ENCODE data around the gene CES2.
A peak's percentile ranks its signal among the peaks of the same experiment; 100 is the strongest.

CES2 gene

GRCh38 chr16:66904428-66904845 is 30.9 kb upstream of the CES2 start:
- Histone ChIP-seq H3K4me1 (ENCODE audit: control insufficient read depth, low read depth, low read length) (no peaks in the 10 kb centered on the region), H3K79me1 (ENCODE audit: low read length) (no peaks in the 10 kb centered on the region), H3K36me3 (ENCODE audit: control insufficient read depth, insufficient read depth, low read length) (no peaks in the 10 kb centered on the region), H3K27me3 (ENCODE audit: insufficient read depth, low read length, poor library complexity) (no peaks in the 10 kb centered on the region), H3K27ac (ENCODE audit: low read depth, low read length) (no peak overlapping the region), H2BK5ac (ENCODE audit: low read length) (no peak overlapping the region), H3K79me2 (ENCODE audit: control insufficient read depth, insufficient read depth, low read length) (no peaks in the 10 kb centered on the region), H3K18ac (ENCODE audit: low read length) (no peak overlapping the region), H4K8ac (ENCODE audit: low read depth, low read length) (no peak overlapping the region), H3K4me3 (ENCODE audit: low read length) (no peak overlapping the region), H3K4me2 (ENCODE audit: low read length) (no peak overlapping the region), H3K23ac (ENCODE audit: low read length) (no peak overlapping the region), H2BK120ac (ENCODE audit: low read depth, low read length) (no peak overlapping the region), H3K9ac (ENCODE audit: low read length) (no peak overlapping the region), H3K4ac (ENCODE audit: low read depth, low read length) (no peak overlapping the region), H3K56ac (ENCODE audit: low read length) (no peak overlapping the region), H2BK15ac (replicated peaks; ENCODE audit: low read depth) (no peak overlapping the region), H4K5ac (ENCODE audit: low read length) (no peak overlapping the region), H2AK5ac (ENCODE audit: low read length) (no peak overlapping the region)
- DNase-seq: no peak
- WGBS (ENCODE audit: extremely low coverage, insufficient coverage, low lambda C conversion rate): no CpG with 5 or more reads among the region's 13 CpGs

DNA sequence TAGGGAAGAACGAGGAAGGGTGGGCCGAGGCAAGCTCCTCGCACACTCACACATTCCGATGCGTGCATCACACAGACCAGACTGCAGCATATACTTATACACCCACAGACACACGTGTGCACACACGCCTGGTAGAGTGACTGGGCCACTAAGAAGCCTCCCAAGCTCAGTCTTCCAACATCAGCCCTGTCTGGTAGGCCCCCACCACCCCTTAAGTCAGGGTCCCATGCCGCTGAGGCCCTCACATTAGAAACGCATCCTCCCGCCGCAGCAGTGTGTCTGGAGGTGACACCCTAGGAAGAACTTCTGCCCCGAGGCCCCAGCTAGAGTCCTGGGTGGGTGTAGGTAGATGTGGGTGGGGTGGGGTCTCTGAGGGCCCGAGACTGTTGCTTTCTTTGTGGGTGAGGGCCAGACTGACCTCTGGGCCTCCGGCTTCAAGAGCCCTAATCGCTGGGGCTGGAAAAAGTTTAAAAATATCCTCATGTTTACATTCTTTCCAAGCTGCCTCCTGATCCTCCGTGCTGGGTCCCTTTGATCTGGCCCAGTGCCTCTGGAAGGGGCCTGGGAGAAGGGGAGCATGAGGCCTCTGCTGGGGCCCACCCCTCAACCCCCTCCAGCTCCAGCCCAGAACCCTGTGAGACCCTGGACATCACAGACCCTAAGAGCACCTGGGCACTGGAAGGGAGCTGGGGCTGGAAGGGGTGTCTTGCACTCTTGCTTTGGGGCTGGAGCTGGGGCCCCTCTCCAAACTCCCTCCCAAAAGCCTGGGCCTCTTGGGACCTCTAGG is 30.3 kb upstream of the CES2 start:
- Histone ChIP-seq H3K9ac (ENCODE audit: low read length) (no peak overlapping the region), H3K27ac (ENCODE audit: low read depth, low read length) (no peak overlapping the region), H3K4me2 (ENCODE audit: low read length) (no peak overlapping the region), H2BK15ac (replicated peaks; ENCODE audit: low read depth) (no peak overlapping the region), H2AK5ac (ENCODE audit: low read length) (no peak overlapping the region), H3K56ac (ENCODE audit: low read length) (no peak overlapping the region), H3K18ac (ENCODE audit: low read length) (no peak overlapping the region), H3K23ac (ENCODE audit: low read length) (no peak overlapping the region), H3K79me2 (ENCODE audit: control insufficient read depth, insufficient read depth, low read length) (no peaks in the 10 kb centered on the region), H3K4ac (ENCODE audit: low read depth, low read length) (no peak overlapping the region), H4K8ac (ENCODE audit: low read depth, low read length) (no peak overlapping the region), H4K5ac (ENCODE audit: low read length) (no peak overlapping the region), H2BK120ac (ENCODE audit: low read depth, low read length) (no peak overlapping the region), H3K4me1 (ENCODE audit: control insufficient read depth, low read depth, low read length) (no peaks in the 10 kb centered on the region), H3K27me3 (ENCODE audit: insufficient read depth, low read length, poor library complexity) (no peaks in the 10 kb centered on the region), H3K36me3 (ENCODE audit: control insufficient read depth, insufficient read depth, low read length) (no peaks in the 10 kb centered on the region), H3K4me3 (ENCODE audit: low read length) (no peak overlapping the region), H3K79me1 (ENCODE audit: low read length) (no peaks in the 10 kb centered on the region), H2BK5ac (ENCODE audit: low read length) (no peak overlapping the region)
- WGBS (ENCODE audit: extremely low coverage, insufficient coverage, low lambda C conversion rate): no CpG with 5 or more reads among the region's 16 CpGs
- no peak for DNase-seq

DNA sequence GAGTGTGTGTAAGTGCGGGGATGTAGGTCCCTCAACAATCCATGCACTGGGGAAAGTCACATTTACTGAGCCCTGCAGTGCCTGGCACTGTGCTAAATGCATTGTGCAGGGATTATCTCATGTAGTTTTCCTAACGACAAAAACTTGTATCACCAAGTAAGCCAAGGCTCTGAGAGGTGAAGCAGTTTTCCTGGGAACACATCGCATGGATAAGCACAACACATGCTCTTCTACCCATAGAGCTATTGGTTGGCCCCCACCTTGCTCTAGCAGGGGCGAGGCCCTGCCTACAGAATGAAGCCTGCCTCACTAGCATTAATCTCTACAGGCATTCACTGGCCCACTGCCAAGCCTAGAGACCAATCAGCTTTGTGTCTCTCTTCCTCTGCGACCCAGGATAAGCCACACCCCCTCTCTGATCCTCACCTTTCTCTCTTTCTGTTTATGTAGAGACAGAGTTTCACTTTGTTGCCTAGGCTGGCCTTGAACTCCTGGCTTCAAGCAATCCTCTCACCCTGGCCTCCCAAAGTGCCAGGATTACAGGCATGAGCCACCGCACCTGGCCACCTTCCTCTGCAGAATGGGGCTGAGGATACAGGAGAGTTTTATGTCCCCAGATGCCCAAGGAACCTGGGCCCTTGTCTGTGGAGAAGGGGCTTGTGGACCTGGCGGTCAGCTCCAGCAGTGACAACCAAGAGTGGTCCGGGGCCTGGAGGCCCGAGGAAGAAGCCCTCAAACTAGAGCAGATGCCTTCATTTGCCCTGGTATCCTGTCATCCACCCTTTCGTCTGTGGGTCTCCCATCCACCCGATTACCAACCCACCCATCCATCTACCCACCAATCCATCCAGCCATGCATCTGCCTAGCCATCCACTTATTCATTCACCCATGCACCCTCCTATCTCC is 29.4 kb upstream of the CES2 start:
- Histone ChIP-seq H2BK5ac (ENCODE audit: low read length) (no peak overlapping the region), H3K56ac (ENCODE audit: low read length) (no peak overlapping the region), H4K8ac (ENCODE audit: low read depth, low read length) (no peak overlapping the region), H3K79me1 (ENCODE audit: low read length) (no peaks in the 10 kb centered on the region), H3K4me1 (ENCODE audit: control insufficient read depth, low read depth, low read length) (no peaks in the 10 kb centered on the region), H3K27me3 (ENCODE audit: insufficient read depth, low read length, poor library complexity) (no peaks in the 10 kb centered on the region), H3K4me2 (ENCODE audit: low read length) (no peak overlapping the region), H2BK15ac (replicated peaks; ENCODE audit: low read depth) (no peak overlapping the region), H3K27ac (ENCODE audit: low read depth, low read length) (no peak overlapping the region), H2BK120ac (ENCODE audit: low read depth, low read length) (no peak overlapping the region), H2AK5ac (ENCODE audit: low read length) (no peak overlapping the region), H3K4me3 (ENCODE audit: low read length) (no peak overlapping the region), H3K4ac (ENCODE audit: low read depth, low read length) (no peak overlapping the region), H4K5ac (ENCODE audit: low read length) (no peak overlapping the region), H3K79me2 (ENCODE audit: control insufficient read depth, insufficient read depth, low read length) (no peaks in the 10 kb centered on the region), H3K18ac (ENCODE audit: low read length) (no peak overlapping the region), H3K36me3 (ENCODE audit: control insufficient read depth, insufficient read depth, low read length) (no peaks in the 10 kb centered on the region), H3K23ac (ENCODE audit: low read length) (no peak overlapping the region), H3K9ac (ENCODE audit: low read length) (no peak overlapping the region)
- no CpG with 5 or more reads among the region's 11 CpGs for WGBS (ENCODE audit: extremely low coverage, insufficient coverage, low lambda C conversion rate)
- DNase-seq: peak; percentile 55

GRCh38 chr16:66906916-66907836 is 28.1 kb upstream of the CES2 start:
- Histone ChIP-seq H3K4me3 (ENCODE audit: low read length) (no peak overlapping the region), H3K27me3 (ENCODE audit: insufficient read depth, low read length, poor library complexity) (no peaks in the 10 kb centered on the region), H2BK5ac (ENCODE audit: low read length) (no peak overlapping the region)

DNA sequence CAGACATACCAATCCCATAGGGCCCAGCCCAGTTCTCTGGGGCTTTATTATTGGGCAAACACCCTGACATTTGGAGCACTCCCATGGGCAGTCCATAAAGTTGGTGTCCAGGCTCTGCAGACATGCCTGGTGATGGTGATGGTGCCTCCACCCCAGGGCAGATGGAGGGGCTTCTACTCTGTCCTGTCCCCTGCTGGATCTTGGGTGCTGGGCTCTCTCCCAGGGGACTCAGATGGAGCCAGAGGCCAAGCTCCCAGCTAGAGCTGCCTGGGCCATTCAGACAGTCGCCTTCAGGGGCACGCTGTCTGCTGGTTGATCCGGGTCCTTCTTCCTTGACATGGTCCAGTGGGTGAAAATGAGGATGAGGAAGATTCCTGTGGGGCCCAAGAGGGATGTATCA is 27.2 kb upstream of the CES2 start:
- no peaks in the 10 kb centered on the region for H3K79me2 ChIP-seq (ENCODE audit: control insufficient read depth, insufficient read depth, low read length)
- no peaks in the 10 kb centered on the region for H3K4me1 ChIP-seq (ENCODE audit: control insufficient read depth, low read depth, low read length)
- H3K4me2 ChIP-seq (ENCODE audit: low read length): no peak overlapping the region
- H3K36me3 ChIP-seq (ENCODE audit: control insufficient read depth, insufficient read depth, low read length): no peaks in the 10 kb centered on the region
- no peak overlapping the region for H3K18ac ChIP-seq (ENCODE audit: low read length)
- H3K27me3 ChIP-seq (ENCODE audit: insufficient read depth, low read length, poor library complexity): no peaks in the 10 kb centered on the region
- DNase-seq: no peak
- H3K4ac ChIP-seq (ENCODE audit: low read depth, low read length): no peak overlapping the region
- H2AK5ac ChIP-seq (ENCODE audit: low read length): no peak overlapping the region
- no peak overlapping the region for H2BK120ac ChIP-seq (ENCODE audit: low read depth, low read length)
- no peak overlapping the region for H3K56ac ChIP-seq (ENCODE audit: low read length)
- H2BK5ac ChIP-seq (ENCODE audit: low read length): no peak overlapping the region
- H2BK15ac ChIP-seq (replicated peaks; ENCODE audit: low read depth): no peak overlapping the region
- no CpG with 5 or more reads among the region's 3 CpGs for WGBS (ENCODE audit: extremely low coverage, insufficient coverage, low lambda C conversion rate)
- H4K5ac ChIP-seq (ENCODE audit: low read length): no peak overlapping the region
- H3K4me3 ChIP-seq (ENCODE audit: low read length): no peak overlapping the region
- no peak overlapping the region for H3K23ac ChIP-seq (ENCODE audit: low read length)
- no peaks in the 10 kb centered on the region for H3K79me1 ChIP-seq (ENCODE audit: low read length)
- H4K8ac ChIP-seq (ENCODE audit: low read depth, low read length): no peak overlapping the region
- no peak overlapping the region for H3K27ac ChIP-seq (ENCODE audit: low read depth, low read length)
- H3K9ac ChIP-seq (ENCODE audit: low read length): no peak overlapping the region

More at GRCh38 chr16:66906916-66907836, 28.1 kb upstream of the CES2 start:
- Histone ChIP-seq H2BK15ac (replicated peaks; ENCODE audit: low read depth) (no peak overlapping the region), H3K4me1 (ENCODE audit: control insufficient read depth, low read depth, low read length) (no peaks in the 10 kb centered on the region), H3K36me3 (ENCODE audit: control insufficient read depth, insufficient read depth, low read length) (no peaks in the 10 kb centered on the region), H4K8ac (ENCODE audit: low read depth, low read length) (no peak overlapping the region), H2AK5ac (ENCODE audit: low read length) (no peak overlapping the region), H3K56ac (ENCODE audit: low read length) (no peak overlapping the region), H3K9ac (ENCODE audit: low read length) (no peak overlapping the region), H3K79me2 (ENCODE audit: control insufficient read depth, insufficient read depth, low read length) (no peaks in the 10 kb centered on the region), H3K79me1 (ENCODE audit: low read length) (no peaks in the 10 kb centered on the region), H4K5ac (ENCODE audit: low read length) (no peak overlapping the region), H3K4me2 (ENCODE audit: low read length) (no peak overlapping the region), H3K4ac (ENCODE audit: low read depth, low read length) (no peak overlapping the region), H3K23ac (ENCODE audit: low read length) (no peak overlapping the region), H3K27ac (ENCODE audit: low read depth, low read length) (no peak overlapping the region), H2BK120ac (ENCODE audit: low read depth, low read length) (no peak overlapping the region), H3K18ac (ENCODE audit: low read length) (no peak overlapping the region)
- no CpG with 5 or more reads among the region's 7 CpGs for WGBS (ENCODE audit: extremely low coverage, insufficient coverage, low lambda C conversion rate)
- no peak for DNase-seq

Data from mesendoderm (in vitro differentiated cells).